WTC11 (cell line): Measurements from ENCODE around the gene LPIN2. TPM values are rescaled to one million over a fixed set of nuclear protein-coding genes. Genes with fewer than 3 reads are reported as not detected.

ENCODE experiments used
- ATAC-seq: fragments of 200-7000 bp; cut with Tn5 transposase; 2 replicates; pipeline ENCODE4 v1.10.0; 2021; ENCODE audit warnings: mild to moderate bottlenecking, moderate library complexity
- CTCF ChIA-PET: fragments of 300-600 bp; sonication (Branson Sonifier 250); formaldehyde crosslinking; loops from one replicate; lab custom pipeline; 2021; ENCODE audit warnings: antibody characterized with exemption; lab: Charles Lee
- POLR2A ChIA-PET: fragments of 350-600 bp; sonication (Branson Sonifier 250); formaldehyde crosslinking; loops from one replicate; lab custom pipeline; 2021; ENCODE audit warnings: antibody characterized with exemption; lab: Charles Lee
- DNase-seq: peaks from one replicate; pipeline ENCODE4 v3.0.0; 2021; ENCODE audit warnings: low spot score
- H3K27ac Mint-ChIP-seq: 2 replicates; pipeline ENCODE4 v1.8.0; 2021; ENCODE audit warnings: mixed read lengths
- H3K27me3 Mint-ChIP-seq: 2 replicates; pipeline ENCODE4 v1.8.0; 2021; ENCODE audit warnings: low read depth, mild to moderate bottlenecking, moderate library complexity, mixed read lengths
- H3K36me3 Mint-ChIP-seq: 2 replicates; pipeline ENCODE4 v1.8.0; 2021; ENCODE audit warnings: mixed read lengths
- H3K4me1 Mint-ChIP-seq: 2 replicates; pipeline ENCODE4 v1.8.0; 2022; ENCODE audit warnings: mixed read lengths
- H3K4me3 Mint-ChIP-seq: 2 replicates; pipeline ENCODE4 v1.8.0; 2021; ENCODE audit warnings: mild to moderate bottlenecking, moderate library complexity, mixed read lengths
- H3K9me3 Mint-ChIP-seq: 2 replicates; pipeline ENCODE4 v1.8.0; 2021; ENCODE audit warnings: mixed read lengths
- CTCF ChIP-seq: fragments of 200-600 bp; IDR thresholded peaks from 2 replicates; pipeline ENCODE4 v1.8.0; 2022; ENCODE audit warnings: antibody characterized with exemption
- E2F4 ChIP-seq: sonication (generic); formaldehyde crosslinking; IDR thresholded peaks from 2 replicates; pipeline ENCODE4 v1.8.1; 2022; ENCODE audit warnings: low read depth, mild to moderate bottlenecking, moderate library complexity, missing genetic modification reagents, borderline replicate concordance
- ESRRA ChIP-seq: sonication (generic); formaldehyde crosslinking; IDR thresholded peaks from 2 replicates; pipeline ENCODE4 v1.8.1; 2022; ENCODE audit warnings: mild to moderate bottlenecking, missing genetic modification reagents, borderline replicate concordance
- ETV6 ChIP-seq: sonication (generic); formaldehyde crosslinking; IDR thresholded peaks from 2 replicates; pipeline ENCODE4 v1.8.1; 2022; ENCODE audit warnings: mild to moderate bottlenecking, missing genetic modification reagents
- FOXJ3 ChIP-seq: sonication (generic); formaldehyde crosslinking; IDR thresholded peaks from 2 replicates; pipeline ENCODE4 v1.9.0; 2021; ENCODE audit warnings: missing genetic modification reagents, mild to moderate bottlenecking, borderline replicate concordance
- HMGA2 ChIP-seq: fragments of 250-450 bp; sonication (Bioruptor Pico); IDR thresholded peaks from 2 replicates; pipeline ENCODE4 v1.4.0; 2021; ENCODE audit warnings: mild to moderate bottlenecking, moderate library complexity
- NFE2L1 ChIP-seq: sonication (generic); formaldehyde crosslinking; IDR thresholded peaks from 2 replicates; pipeline ENCODE4 v1.8.1; 2023; ENCODE audit warnings: missing genetic modification reagents
- RELA ChIP-seq: sonication (generic); formaldehyde crosslinking; IDR thresholded peaks from 2 replicates; pipeline ENCODE4 v1.8.1; 2022; ENCODE audit warnings: missing genetic modification reagents, mild to moderate bottlenecking, borderline replicate concordance
- TEAD1 ChIP-seq: sonication (generic); formaldehyde crosslinking; IDR thresholded peaks from 2 replicates; pipeline ENCODE4 v1.8.0; 2022; ENCODE audit warnings: mild to moderate bottlenecking, missing genetic modification reagents
- TEAD4 ChIP-seq: sonication (generic); formaldehyde crosslinking; IDR thresholded peaks from 2 replicates; pipeline ENCODE4 v1.8.0; 2022; ENCODE audit warnings: mild to moderate bottlenecking, missing genetic modification reagents
- ZBTB21 ChIP-seq: sonication (generic); formaldehyde crosslinking; IDR thresholded peaks from 2 replicates; pipeline ENCODE4 v1.8.1; 2023; ENCODE audit warnings: mild to moderate bottlenecking, missing genetic modification reagents, borderline replicate concordance
- ZNF317 ChIP-seq: sonication (generic); formaldehyde crosslinking; IDR thresholded peaks from 2 replicates; pipeline ENCODE4 v1.8.1; 2023; ENCODE audit warnings: low read depth, mild to moderate bottlenecking, moderate library complexity, missing genetic modification reagents, borderline replicate concordance
- ZNF416 ChIP-seq: fragments of 250-450 bp; sonication (Bioruptor Pico); IDR thresholded peaks from 2 replicates; pipeline ENCODE4 v1.9.0; 2021; ENCODE audit warnings: mild to moderate bottlenecking, inconsistent platforms
- ZNF425 ChIP-seq: fragments of 250-450 bp; sonication (Bioruptor Pico); conservative IDR thresholded peaks from 2 replicates; pipeline ENCODE4 v1.9.0; 2021; ENCODE audit warnings: mild to moderate bottlenecking
- ZNF671 ChIP-seq: fragments of 250-450 bp; sonication (Bioruptor Pico); IDR thresholded peaks from 2 replicates; pipeline ENCODE4 v1.8.0; 2021; ENCODE audit warnings: mild to moderate bottlenecking
- total RNA-seq: library from RNA; stranded (reverse); gene quantifications from 3 replicates; pipeline ENCODE4 v1.2.3, GENCODE V29; 2021
- TF ChIP-seq, protein P1 (sequence below): sonication (generic); formaldehyde crosslinking; conservative IDR thresholded peaks from 2 replicates; pipeline ENCODE4 v1.8.1; 2023; ENCODE audit warnings: mild to moderate bottlenecking, low read depth, missing genetic modification reagents, moderate library complexity

Gene LPIN2
- total RNA-seq, 1 experiment from 2014 or later, result 11.8 TPM

DNA sequence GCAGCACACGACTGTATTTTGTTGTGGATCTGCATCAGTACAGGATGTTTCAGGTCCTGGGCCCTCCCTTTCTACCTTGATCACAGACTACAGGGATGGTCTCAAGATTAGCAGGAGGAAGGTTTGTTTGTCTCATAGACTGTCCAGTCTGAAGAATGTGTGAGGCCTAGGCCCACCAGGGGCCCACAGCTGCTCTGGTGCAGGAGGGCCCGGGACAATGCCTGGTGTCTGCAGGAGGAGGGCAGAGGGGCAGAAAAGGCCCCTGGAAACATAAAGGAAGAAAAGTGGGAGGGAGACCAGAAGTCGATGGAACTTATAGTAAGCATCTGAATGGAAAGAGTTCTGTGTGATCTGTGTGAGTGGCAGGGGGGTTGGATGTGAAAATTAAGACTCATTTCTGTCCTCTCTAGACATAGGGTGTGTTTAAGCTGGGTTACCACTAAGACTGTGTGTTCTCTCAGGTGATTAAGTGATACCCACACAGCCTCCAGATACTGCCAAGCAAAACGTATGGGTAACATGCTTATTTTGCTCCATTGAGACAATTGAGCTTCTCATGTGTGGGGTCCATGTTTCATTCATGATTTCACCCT is 33.4 kb upstream of the LPIN2 start (continued):
- TF ChIP-seq FOXJ3 (no peak), ZNF416 (CRISPR knock-in tag) (no peak), ZNF671 (CRISPR knock-in tag) (no peak)

GRCh38 chr18:3044931-3045698 is 32.2 kb upstream of the LPIN2 start:
- ATAC-seq (no peak), DNase-seq (no peak)
- no peak overlapping the region for H3K4me3 Mint-ChIP-seq
- H3K9me3 Mint-ChIP-seq, result no peaks in the 10 kb centered on the region
- no peaks in the 10 kb centered on the region for H3K36me3 Mint-ChIP-seq
- CTCF ChIA-PET, result interaction anchor here (3.2 kb wide), 1 partner anchor 18 kb away, joined by 8 read pairs; no protein-coding TSS in a partner anchor
- no peak for TF ChIP-seq E2F4
- TF ChIP-seq, all 79 proteins: peak for 0
- Mint-ChIP-seq H3K27me3 (no peaks in the 10 kb centered on the region), H3K27ac (no peak overlapping the region), H3K4me1 (peaks cover 2% of the 10 kb centered on the region; the same call in 1 of the 2 replicates)
- POLR2A ChIA-PET, result no interaction called here

DNA sequence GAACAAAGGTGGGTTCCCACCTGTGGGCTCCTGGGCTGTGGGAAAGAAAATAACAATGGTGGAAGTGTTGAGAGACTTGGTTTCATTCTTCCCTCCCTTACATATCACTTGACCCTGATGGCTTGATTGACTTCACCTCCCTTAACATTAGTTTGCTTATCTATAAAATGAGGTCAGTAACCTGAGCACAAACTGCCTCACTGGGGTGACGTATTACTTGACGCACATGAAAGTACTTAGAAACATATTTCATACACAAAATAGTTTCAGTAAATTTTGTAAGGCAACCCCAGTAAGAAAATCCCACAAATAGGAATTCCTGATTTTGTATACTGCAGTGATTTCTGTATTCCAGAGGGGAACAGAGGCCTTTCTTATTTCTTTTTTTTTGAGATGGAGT is 29.4 kb upstream of the LPIN2 start:
- no peak; the same call in 1 of the 2 replicates for ATAC-seq
- CTCF ChIA-PET, result interaction anchor here (0.5 kb wide), 1 partner anchor 15 kb away, joined by 3 read pairs; no protein-coding TSS in a partner anchor
- H3K36me3 Mint-ChIP-seq, result no peaks in the 10 kb centered on the region
- H3K27ac Mint-ChIP-seq, result no peak overlapping the region
- DNase-seq, result no peak
- no peaks in the 10 kb centered on the region for H3K9me3 Mint-ChIP-seq
- POLR2A ChIA-PET, result no interaction called here
- no peaks in the 10 kb centered on the region; the same call in 1 of the 2 replicates for H3K27me3 Mint-ChIP-seq
- H3K4me1 Mint-ChIP-seq, result peaks cover 3% of the 10 kb centered on the region
- TF ChIP-seq CTCF (no peak), ESRRA (CRISPR knock-in tag) (no peak), TEAD4 (CRISPR knock-in tag) (no peak), ZNF317 (no peak), RELA (no peak), ZBTB21 (no peak)
- TF ChIP-seq, protein P1, sequence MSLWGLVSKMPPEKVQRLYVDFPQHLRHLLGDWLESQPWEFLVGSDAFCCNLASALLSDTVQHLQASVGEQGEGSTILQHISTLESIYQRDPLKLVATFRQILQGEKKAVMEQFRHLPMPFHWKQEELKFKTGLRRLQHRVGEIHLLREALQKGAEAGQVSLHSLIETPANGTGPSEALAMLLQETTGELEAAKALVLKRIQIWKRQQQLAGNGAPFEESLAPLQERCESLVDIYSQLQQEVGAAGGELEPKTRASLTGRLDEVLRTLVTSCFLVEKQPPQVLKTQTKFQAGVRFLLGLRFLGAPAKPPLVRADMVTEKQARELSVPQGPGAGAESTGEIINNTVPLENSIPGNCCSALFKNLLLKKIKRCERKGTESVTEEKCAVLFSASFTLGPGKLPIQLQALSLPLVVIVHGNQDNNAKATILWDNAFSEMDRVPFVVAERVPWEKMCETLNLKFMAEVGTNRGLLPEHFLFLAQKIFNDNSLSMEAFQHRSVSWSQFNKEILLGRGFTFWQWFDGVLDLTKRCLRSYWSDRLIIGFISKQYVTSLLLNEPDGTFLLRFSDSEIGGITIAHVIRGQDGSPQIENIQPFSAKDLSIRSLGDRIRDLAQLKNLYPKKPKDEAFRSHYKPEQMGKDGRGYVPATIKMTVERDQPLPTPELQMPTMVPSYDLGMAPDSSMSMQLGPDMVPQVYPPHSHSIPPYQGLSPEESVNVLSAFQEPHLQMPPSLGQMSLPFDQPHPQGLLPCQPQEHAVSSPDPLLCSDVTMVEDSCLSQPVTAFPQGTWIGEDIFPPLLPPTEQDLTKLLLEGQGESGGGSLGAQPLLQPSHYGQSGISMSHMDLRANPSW (CRISPR knock-in tag), result no peak
- H3K4me3 Mint-ChIP-seq, result no peak overlapping the region

DNA sequence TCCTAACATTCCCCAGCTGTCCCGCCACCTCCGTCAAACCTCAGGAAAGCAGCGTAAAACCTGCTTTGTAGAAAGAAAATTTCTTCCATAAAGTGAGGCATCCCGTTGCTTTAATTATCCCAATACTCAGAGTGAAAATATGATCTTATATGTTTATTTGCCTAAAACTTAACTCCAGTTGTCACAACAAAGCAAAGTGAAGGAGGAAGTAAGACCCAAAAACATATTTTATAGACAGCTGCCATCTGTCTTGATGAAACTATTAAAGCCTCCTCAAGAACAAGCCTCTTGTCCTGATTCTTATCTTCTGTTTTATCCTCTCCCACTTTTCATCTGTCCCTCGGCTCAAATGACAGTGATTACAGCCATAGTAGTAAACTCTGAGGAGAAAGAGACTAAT is 28.9 kb upstream of the LPIN2 start:
- ChIA-PET CTCF (no interaction called here), POLR2A (no interaction called here)
- Mint-ChIP-seq H3K4me1 (peaks cover 4% of the 10 kb centered on the region), H3K9me3 (no peaks in the 10 kb centered on the region), H3K27ac (no peak overlapping the region), H3K27me3 (no peaks in the 10 kb centered on the region; the same call in 1 of the 2 replicates), H3K36me3 (no peaks in the 10 kb centered on the region), H3K4me3 (no peak overlapping the region)
- ATAC-seq (no peak), DNase-seq (no peak)
- TF ChIP-seq ZNF425, result no peak
- TF ChIP-seq NFE2L1 (CRISPR knock-in tag), result no peak
- TF ChIP-seq ETV6 (CRISPR knock-in tag), result no peak
- TF ChIP-seq TEAD1 (CRISPR knock-in tag), result no peak
- no peak for TF ChIP-seq ZBTB21
- TF ChIP-seq HMGA2, result no peak
